ENCODE results near the gene RGS4.
"Not testable (repeated sequence)": the region's sequence is repeated elsewhere in the genome, so short reads cannot be mapped to it uniquely, and the experiment has no call there.

Gene RGS4

GRCh38 chr1:163066168-163066567 is 3.0 kb upstream of the RGS4 start:
- Histone ChIP-seq H3K4me3 (no peak overlapping the region), H3K27ac (no peak overlapping the region)

GRCh38 chr1:163066686-163067085 is 2.5 kb upstream of the RGS4 start:
- no peak overlapping the region for H3K27ac ChIP-seq

GRCh38 chr1:163068716-163069115 is 445 bp upstream of the RGS4 start:
- Histone ChIP-seq H3K27ac (no peak overlapping the region), H3K4me3 (no peak overlapping the region)

More at GRCh38 chr1:163066686-163067085, 2.5 kb upstream of the RGS4 start:
- no peak overlapping the region for H3K4me3 ChIP-seq

- H3K4me3 ChIP-seq = peak overlapping the region in 2 of 7 experiments; percentile 4 to 8
- peak overlapping the region in 1 of 21 experiments; percentile 24 for H3K27ac ChIP-seq
These were observed 605 bp downstream of the RGS4 start for GRCh38 chr1:163069655-163070277.

DNA sequence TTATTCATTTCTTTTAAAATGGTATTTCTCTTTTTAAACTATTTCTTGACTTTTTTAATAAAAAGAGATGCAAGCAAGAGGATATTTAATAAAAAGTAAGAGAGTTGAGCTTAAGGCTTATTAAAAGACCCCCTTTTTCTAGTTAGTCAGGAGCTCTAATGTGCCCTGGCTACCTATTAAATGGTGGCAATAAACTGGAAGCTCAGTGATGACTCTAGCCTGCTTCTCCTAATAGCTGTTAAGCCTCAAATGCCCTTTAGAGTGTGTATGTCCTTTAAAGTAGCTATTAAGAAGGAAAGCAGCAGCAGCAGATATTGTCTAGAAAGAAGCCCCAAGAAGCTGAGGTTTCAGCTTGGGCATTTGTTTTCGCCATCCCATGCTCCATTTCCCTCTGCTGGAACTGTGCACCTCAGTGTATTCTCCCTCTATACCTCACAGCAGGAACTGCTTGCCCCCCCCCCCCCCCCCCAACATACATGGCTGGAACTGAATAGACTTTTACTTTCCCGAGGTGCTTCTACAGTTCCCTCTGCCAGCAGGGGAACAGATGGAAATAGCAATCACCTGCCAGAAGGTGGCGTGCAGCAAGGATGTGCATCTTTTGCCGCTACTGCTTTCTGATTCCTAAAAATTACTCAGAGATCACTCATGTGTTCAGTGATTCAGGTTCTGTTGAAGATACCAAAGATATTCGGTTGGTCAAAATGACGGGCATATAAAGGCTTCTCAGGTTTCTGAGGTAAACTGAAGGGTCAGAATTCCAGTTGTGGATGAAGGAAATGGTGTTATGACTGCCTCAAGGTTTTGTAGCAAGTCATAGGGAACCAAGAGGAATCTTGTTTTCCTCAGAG is 2.5 kb downstream of the RGS4 start:
- no peak overlapping the region for H3K4me3 ChIP-seq
- no peak overlapping the region for H3K27ac ChIP-seq

DNA sequence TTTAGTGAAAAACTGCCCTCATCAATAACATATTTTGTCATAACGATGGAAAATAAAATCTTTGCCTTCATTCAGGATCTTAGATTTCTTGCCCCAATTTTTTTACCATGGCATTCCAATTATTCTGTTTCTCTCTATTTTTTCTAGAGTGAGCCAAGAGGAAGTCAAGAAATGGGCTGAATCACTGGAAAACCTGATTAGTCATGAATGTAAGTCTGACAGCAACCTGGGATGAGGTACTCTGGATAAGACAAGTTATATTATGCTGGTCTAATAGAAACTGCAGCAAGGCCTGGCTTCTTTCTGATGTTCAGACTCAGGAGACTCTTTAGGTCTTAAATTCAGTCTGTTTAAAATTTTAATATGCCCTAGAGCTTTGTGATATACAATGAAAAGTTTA is 3.5 kb downstream of the RGS4 start:
- Histone ChIP-seq H3K4me3 (no peak overlapping the region), H3K27ac (no peak overlapping the region)

DNA sequence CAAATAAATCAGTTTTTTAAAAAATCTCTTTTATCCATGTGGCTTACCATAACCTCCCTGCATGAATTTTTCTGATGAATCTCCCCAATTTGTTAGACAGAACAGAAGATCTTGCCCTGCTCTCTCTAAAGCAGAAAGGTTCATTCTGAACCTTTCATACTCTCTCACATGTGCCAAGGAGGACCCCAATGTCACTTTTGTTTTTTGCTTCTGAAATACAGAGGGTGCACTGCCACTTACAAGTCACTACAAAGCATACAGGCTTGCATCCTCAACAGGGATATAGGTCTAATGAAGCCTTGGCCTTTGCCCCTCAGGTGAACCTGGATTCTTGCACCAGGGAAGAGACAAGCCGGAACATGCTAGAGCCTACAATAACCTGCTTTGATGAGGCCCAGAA is 4.8 kb downstream of the RGS4 start:
- Histone ChIP-seq H3K4me3 (no peak overlapping the region), H3K27ac (no peak overlapping the region)

- Histone ChIP-seq H3K4me3 (no peak overlapping the region), H3K27ac (no peak overlapping the region)
These were observed 5.6 kb downstream of the RGS4 start for GRCh38 chr1:163074716-163075284.

DNA sequence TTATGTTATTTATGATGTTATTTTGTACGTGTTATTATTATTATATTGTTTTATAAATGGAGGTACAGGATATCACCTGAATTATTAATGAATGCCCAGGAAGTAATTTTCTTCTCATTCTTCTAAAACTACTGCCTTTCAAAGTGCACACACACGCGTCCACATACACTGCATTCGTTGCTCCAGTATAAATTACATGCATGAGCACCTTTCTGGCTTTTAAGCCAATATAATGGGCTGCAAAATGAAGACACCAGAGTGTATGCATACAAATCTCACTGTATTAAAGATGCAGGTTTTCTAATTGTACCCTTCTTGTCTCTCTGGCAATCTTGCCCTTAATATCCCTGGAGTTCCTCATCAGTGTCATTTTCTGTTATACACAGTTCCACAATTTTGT is 6.9 kb downstream of the RGS4 start:
- Histone ChIP-seq H3K27ac (no peak overlapping the region), H3K4me3 (no peak overlapping the region)

DNA sequence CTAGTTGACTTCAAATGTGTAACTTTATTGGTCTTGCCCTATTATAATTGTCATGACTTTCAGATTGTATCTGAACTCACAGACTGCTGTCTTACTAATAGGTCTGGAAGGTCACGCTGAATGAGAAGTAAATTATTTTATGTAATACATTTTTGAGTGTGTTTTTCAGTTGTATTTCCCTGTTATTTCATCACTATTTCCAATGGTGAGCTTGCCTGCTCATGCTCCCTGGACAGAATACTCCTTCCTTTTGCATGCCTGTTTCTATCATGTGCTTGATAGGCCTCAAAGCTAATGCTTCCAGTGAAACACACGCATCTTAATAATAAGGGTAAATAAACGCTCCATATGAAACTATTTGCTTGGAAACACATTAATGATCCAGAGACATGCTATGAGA is 7.3 kb downstream of the RGS4 start:
- H3K27ac ChIP-seq = no peak overlapping the region
- no peak overlapping the region for H3K4me3 ChIP-seq

DNA sequence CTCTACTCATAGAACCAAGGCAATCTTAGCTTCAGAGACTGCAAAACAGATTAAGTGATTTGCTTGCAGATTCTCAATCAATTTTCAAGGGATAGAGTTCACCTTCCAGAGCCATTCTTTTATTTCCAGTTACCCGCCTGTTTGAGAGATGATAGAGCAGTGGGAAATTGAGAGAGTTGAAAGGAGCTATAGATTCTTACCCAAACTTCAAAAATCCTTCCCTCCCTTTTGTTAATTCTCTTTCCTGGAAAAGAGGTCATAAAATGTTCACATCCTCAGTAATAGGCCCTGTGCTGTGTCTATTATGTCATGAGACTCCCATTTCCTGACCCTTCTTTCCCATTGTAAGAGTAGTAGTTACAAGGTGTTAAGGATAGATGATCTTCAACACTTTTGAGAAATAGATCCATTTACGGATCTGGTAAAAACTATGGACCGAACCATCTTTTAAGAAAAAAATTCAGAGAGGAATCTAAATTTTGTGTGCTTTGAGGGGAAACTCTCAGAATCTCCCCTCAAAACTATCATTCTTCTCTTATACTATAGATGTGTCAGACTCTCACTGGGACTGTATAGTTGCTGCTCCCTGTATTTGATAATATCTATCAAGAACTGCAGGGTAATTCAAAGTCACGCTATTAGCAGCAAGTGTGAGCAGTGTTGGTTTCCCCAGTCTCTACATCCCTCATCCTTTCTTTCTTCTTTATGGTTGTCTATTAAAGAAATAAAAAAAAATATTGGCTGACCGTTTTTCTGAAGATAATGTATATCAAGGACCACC is 8.0 kb downstream of the RGS4 start:
- Histone ChIP-seq H3K4me3 (no peak overlapping the region), H3K27ac (no peak overlapping the region)

GRCh38 chr1:163082971-163083370 is 13.8 kb downstream of the RGS4 start:
- H3K4me3 ChIP-seq = no peak overlapping the region
- no peak overlapping the region for H3K27ac ChIP-seq

GRCh38 chr1:163083690-163084089 is 14.5 kb downstream of the RGS4 start:
- Histone ChIP-seq H3K27ac (no peak overlapping the region), H3K4me3 (no peak overlapping the region)

DNA sequence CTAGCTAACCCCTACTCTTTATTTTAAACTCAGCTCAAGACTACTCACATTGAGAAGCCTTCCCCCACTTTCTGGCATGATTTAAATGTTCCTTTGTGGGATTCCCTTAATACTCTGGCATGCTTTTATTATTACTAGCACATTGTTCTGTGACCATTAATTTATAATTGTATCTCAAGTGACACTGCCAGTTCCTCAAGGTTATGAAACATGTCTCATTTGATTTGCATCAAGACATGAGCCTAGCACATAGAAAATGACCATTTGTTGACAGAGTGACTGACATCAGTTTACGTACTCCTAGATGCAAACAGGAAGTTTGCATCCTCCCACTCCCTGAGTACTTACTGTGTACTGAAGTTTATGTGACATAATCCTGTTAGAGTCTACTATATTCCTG is 15.2 kb downstream of the RGS4 start:
- H3K4me3 ChIP-seq = no peak overlapping the region
- H3K27ac ChIP-seq = no peak overlapping the region

GRCh38 chr1:163085041-163085903 is 16.1 kb downstream of the RGS4 start:
- H3K4me3 ChIP-seq = no peak overlapping the region
- peak overlapping the region in 2 of 21 experiments; percentile 8 to 61 for H3K27ac ChIP-seq

DNA sequence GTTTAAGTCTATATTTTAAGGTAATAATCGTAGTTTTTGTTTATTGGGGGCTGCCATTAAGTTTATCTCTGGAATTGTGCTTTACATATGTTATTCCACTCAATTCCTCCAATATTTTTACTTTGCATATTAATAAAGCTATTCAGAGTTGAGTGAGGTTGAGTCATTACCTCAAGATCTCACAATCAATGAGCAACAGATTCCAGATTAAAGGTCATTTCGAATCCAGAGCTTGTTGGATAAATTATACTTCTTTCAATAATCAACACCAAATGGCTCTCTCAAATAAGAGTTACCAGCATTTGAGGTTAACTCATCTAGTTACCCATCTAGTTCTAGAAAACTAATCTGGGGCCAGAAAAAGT is 16.7 kb downstream of the RGS4 start:
- no peak overlapping the region for H3K4me3 ChIP-seq
- H3K27ac ChIP-seq = peak overlapping the region in 2 of 21 experiments; percentile 8 to 61

DNA sequence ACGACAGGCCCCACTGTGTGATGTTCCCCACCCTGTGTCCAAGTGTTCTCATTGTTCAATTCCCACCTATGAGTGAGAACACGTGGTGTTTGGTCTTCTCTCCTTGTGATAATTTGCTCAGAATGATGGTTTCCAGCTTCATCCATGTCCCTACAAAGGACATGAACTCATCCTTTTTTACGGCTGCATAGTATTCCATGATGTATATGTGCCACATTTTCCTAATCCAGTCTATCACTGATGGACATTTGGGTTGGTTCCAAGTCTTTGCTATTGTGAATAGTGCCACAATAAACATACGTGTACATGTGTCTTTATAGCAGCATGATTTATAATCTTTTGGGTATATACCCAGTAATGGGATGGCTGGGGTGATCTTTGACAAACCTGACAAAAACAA is 20.0 kb downstream of the RGS4 start:
- H3K4me3 ChIP-seq = not testable (repeated sequence)

GRCh38 chr1:163090321-163090945 is 21.3 kb downstream of the RGS4 start:
- Histone ChIP-seq H3K27ac (no peak overlapping the region), H3K4me3 (no peak overlapping the region)

More for the DNA sequence above, 20.0 kb downstream of the RGS4 start:
- H3K27ac ChIP-seq = not testable (repeated sequence)

DNA sequence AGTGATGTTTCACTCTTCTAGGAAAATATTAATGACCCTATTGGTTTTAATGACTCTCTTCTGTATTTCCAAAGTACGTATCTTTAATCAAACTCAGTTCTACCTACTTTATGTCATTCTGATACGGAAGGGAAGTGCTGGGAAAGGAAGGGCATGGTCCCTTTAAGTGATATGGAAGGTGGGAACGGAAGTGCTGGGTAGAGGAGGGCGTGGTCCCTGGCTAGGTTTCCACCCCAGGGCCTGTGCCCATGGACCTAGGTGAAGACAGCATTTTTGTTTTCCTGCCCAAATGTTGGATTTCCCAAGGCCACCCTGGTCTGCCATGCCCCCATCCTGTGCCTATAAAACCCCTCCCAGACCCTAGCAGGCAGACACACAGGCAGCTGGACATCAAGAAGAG is 24.0 kb downstream of the RGS4 start:
- Histone ChIP-seq H3K4me3 (no peak overlapping the region), H3K27ac (no peak overlapping the region)
